ENCODE data around the gene COBL. TPM values are rescaled to one million over a fixed set of nuclear protein-coding genes. Genes with fewer than 3 reads are reported as not detected.

Gene COBL
- total RNA-seq, 1 experiment from 2014 or later: 8.6 TPM

GRCh38 chr7:51111241-51111940, 205.2 kb downstream of the COBL start:
- Histone ChIP-seq H3K27ac (ENCODE audit: low read length) (no peak overlapping the region), H3K27me3 (ENCODE audit: low read length) (no peaks in the 10 kb centered on the region), H3K4me1 (ENCODE audit: insufficient read depth, low read length) (no peaks in the 10 kb centered on the region), H3K9ac (ENCODE audit: low read length) (no peak overlapping the region), H3K79me2 (ENCODE audit: low read length) (no peaks in the 10 kb centered on the region), H3F3A (ENCODE audit: low read length, unreplicated experiment) (no peaks in the 10 kb centered on the region), H2AFZ (ENCODE audit: low read length) (no peak overlapping the region), H3K36me3 (ENCODE audit: low read depth, low read length) (peaks cover 4% of the 10 kb centered on the region; the same call in 1 of the 2 replicates), H4K20me1 (ENCODE audit: low read length) (no peaks in the 10 kb centered on the region), H3K9me3 (ENCODE audit: low read length) (no peaks in the 10 kb centered on the region), H3K9me2 (replicated peaks; ENCODE audit: low read length) (no peaks in the 10 kb centered on the region), H3K4me3 (ENCODE audit: low read length) (no peak overlapping the region), H3K4me2 (ENCODE audit: low read length) (no peak overlapping the region)
- CTCF ChIA-PET: no interaction called here
- intact Hi-C loops (cut with micrococcal nuclease): no loop called here
- no peak for TF ChIP-seq EZH2phosphoT487 (IDR thresholded peaks at IDR 0.05; ENCODE audit: borderline replicate concordance, low read length)
- no peak for TF ChIP-seq EZH2 (IDR thresholded peaks at IDR 0.05; ENCODE audit: low read length, unreplicated experiment)
- TF ChIP-seq CTCF (conservative IDR thresholded peaks at IDR 0.05; ENCODE audit: low read depth, low read length): no peak
- POLR2A ChIA-PET (ENCODE audit: unreplicated experiment): no interaction called here
- ATAC-seq (no peak), DNase-seq (no peak)
- no TSS peak for BruUV-seq (replicated peaks)

GRCh38 chr7:51108134-51108533, 208.5 kb downstream of the COBL start:
- no peaks in the 10 kb centered on the region for H3K9me3 ChIP-seq (ENCODE audit: low read length)
- no peak overlapping the region for H3K9ac ChIP-seq (ENCODE audit: low read length)
- no peak overlapping the region for H3K4me3 ChIP-seq (ENCODE audit: low read length)
- ChIA-PET CTCF (no interaction called here), POLR2A (ENCODE audit: unreplicated experiment) (no interaction called here)
- no peaks in the 10 kb centered on the region for H3K27me3 ChIP-seq (ENCODE audit: low read length)
- BruUV-seq (replicated peaks): no TSS peak
- no peaks in the 10 kb centered on the region for H3F3A ChIP-seq (ENCODE audit: low read length, unreplicated experiment)
- H3K9me2 ChIP-seq (replicated peaks; ENCODE audit: low read length): no peaks in the 10 kb centered on the region
- TF ChIP-seq EZH2 (IDR thresholded peaks at IDR 0.05; ENCODE audit: low read length, unreplicated experiment) (no peak), EZH2phosphoT487 (IDR thresholded peaks at IDR 0.05; ENCODE audit: borderline replicate concordance, low read length) (no peak), CTCF (conservative IDR thresholded peaks at IDR 0.05; ENCODE audit: low read depth, low read length) (no peak)
- H3K4me2 ChIP-seq (ENCODE audit: low read length): no peak overlapping the region
- no peaks in the 10 kb centered on the region for H4K20me1 ChIP-seq (ENCODE audit: low read length)
- H3K36me3 ChIP-seq (ENCODE audit: low read depth, low read length): no peaks in the 10 kb centered on the region
- intact Hi-C loops (cut with micrococcal nuclease): no loop called here
- no peak overlapping the region for H3K27ac ChIP-seq (ENCODE audit: low read length)
- no peak overlapping the region for H2AFZ ChIP-seq (ENCODE audit: low read length)
- no peaks in the 10 kb centered on the region for H3K4me1 ChIP-seq (ENCODE audit: insufficient read depth, low read length)
- ATAC-seq (no peak), DNase-seq (no peak)
- no peaks in the 10 kb centered on the region for H3K79me2 ChIP-seq (ENCODE audit: low read length)

- no TSS peak for BruUV-seq (replicated peaks)
- no peaks in the 10 kb centered on the region for H3F3A ChIP-seq (ENCODE audit: low read length, unreplicated experiment)
- no peaks in the 10 kb centered on the region for H3K9me3 ChIP-seq (ENCODE audit: low read length)
- no peak overlapping the region for H3K9ac ChIP-seq (ENCODE audit: low read length)
- intact Hi-C loops (cut with micrococcal nuclease): no loop called here
- no peak overlapping the region for H3K4me3 ChIP-seq (ENCODE audit: low read length)
- no peaks in the 10 kb centered on the region for H3K79me2 ChIP-seq (ENCODE audit: low read length)
- peaks cover 10% of the 10 kb centered on the region; the same call in 1 of the 2 replicates for H3K4me1 ChIP-seq (ENCODE audit: insufficient read depth, low read length)
- H3K27ac ChIP-seq (ENCODE audit: low read length): no peak overlapping the region
- H3K36me3 ChIP-seq (ENCODE audit: low read depth, low read length): no peaks in the 10 kb centered on the region
- POLR2A ChIA-PET (ENCODE audit: unreplicated experiment): no interaction called here
- ATAC-seq (no peak), DNase-seq (no peak)
- H3K4me2 ChIP-seq (ENCODE audit: low read length): no peak overlapping the region
- H2AFZ ChIP-seq (ENCODE audit: low read length): no peak overlapping the region
- no peaks in the 10 kb centered on the region for H3K27me3 ChIP-seq (ENCODE audit: low read length)
- H4K20me1 ChIP-seq (ENCODE audit: low read length): no peaks in the 10 kb centered on the region
- CTCF ChIA-PET: no interaction called here
- no peaks in the 10 kb centered on the region for H3K9me2 ChIP-seq (replicated peaks; ENCODE audit: low read length)
- no peak for TF ChIP-seq EZH2 (IDR thresholded peaks at IDR 0.05; ENCODE audit: low read length, unreplicated experiment)
Measured at GRCh38 chr7:51104278-51104677, 212.3 kb downstream of the COBL start.

Measured in PC-3 (cell line).